HepG2 (cell line): ENCODE data around the gene OR10H2. TPM values are rescaled to one million over a fixed set of nuclear protein-coding genes. Genes with fewer than 3 reads are reported as not detected.

Experiments
- CBX1 ChIP-seq: IDR thresholded peaks from one replicate; pipeline ENCODE4 v1.6.1; 2016; ENCODE audit warnings: antibody characterized with exemption, low read depth
- CENPT ChIP-seq: sonication (generic); formaldehyde crosslinking; IDR thresholded peaks from 2 replicates; pipeline ENCODE4 v1.8.0; 2022; ENCODE audit warnings: low read depth, mild to moderate bottlenecking, moderate library complexity, missing genetic modification reagents
- EHMT2 ChIP-seq: fragments of 200-600 bp; sonication (generic); IDR thresholded peaks from 2 replicates; pipeline ENCODE4 v1.7.0; 2017; ENCODE audit warnings: antibody characterized with exemption, low read depth, low read length, borderline replicate concordance
- KLF11 ChIP-seq: IDR thresholded peaks from 2 replicates; pipeline ENCODE4 v1.6.1; 2016; ENCODE audit warnings: missing compliant biosample characterization
- MIER2 ChIP-seq: IDR thresholded peaks from 2 replicates; pipeline ENCODE4 v1.6.1; 2016; ENCODE audit warnings: missing biosample characterization, missing genetic modification reagents
- MLXIP ChIP-seq: sonication (generic); formaldehyde crosslinking; IDR thresholded peaks from 2 replicates; pipeline ENCODE4 v1.9.0; 2021; ENCODE audit warnings: missing genetic modification reagents, borderline replicate concordance
- RARA ChIP-seq: IDR thresholded peaks from 2 replicates; pipeline ENCODE4 v1.6.1; 2016; ENCODE audit warnings: missing genetic modification reagents, missing compliant biosample characterization
- RFX5 ChIP-seq: IDR thresholded peaks from 2 replicates; pipeline ENCODE4 v1.6.1; 2011; ENCODE audit warnings: low read depth, low read length, improper control_type of control experiment
- SALL1 ChIP-seq: sonication (generic); formaldehyde crosslinking; IDR thresholded peaks from 2 replicates; pipeline ENCODE4 v1.8.0; 2022; ENCODE audit warnings: mild to moderate bottlenecking, missing genetic modification reagents
- SAP130 ChIP-seq: IDR thresholded peaks from 2 replicates; pipeline ENCODE4 v1.6.1; 2016; ENCODE audit warnings: low read depth
- WIZ ChIP-seq: sonication (generic); formaldehyde crosslinking; IDR thresholded peaks from 2 replicates; pipeline ENCODE4 v1.5.1; 2020; ENCODE audit warnings: mild to moderate bottlenecking, missing genetic modification reagents
- ZBTB49 ChIP-seq: sonication (generic); formaldehyde crosslinking; IDR thresholded peaks from 2 replicates; pipeline ENCODE4 v1.4.0; 2020; ENCODE audit warnings: missing genetic modification reagents, borderline replicate concordance
- ZNF550 ChIP-seq: sonication (generic); formaldehyde crosslinking; IDR thresholded peaks from 2 replicates; pipeline ENCODE4 v1.4.0; 2020; ENCODE audit warnings: mild to moderate bottlenecking, missing genetic modification reagents, borderline replicate concordance
- ZNF558 ChIP-seq: sonication (generic); formaldehyde crosslinking; IDR thresholded peaks from 2 replicates; pipeline ENCODE4 v1.9.0; 2022; ENCODE audit warnings: mild to moderate bottlenecking, missing genetic modification reagents, borderline replicate concordance
- polyA plus RNA-seq, 8 experiments: library from polyadenylated mRNA; depleted of rRNA in 3 of 8; stranded (reverse) in 7 of 8; unstranded in 1 of 8; fragments of >200 nt; fragmentation: Illumina TruSeq in 4 of 8; extraction: Trizol in 4 of 8; gene quantifications; 2 replicates each; pipeline versions ENCODE4 v1.2.1 to v1.2.3, GENCODE V29; 2011 to 2016; ENCODE audit warnings: low read depth in 4 of 8, missing spikeins in 1 of 8, mixed read lengths in 1 of 8; ENCODE audit not compliant: insufficient read depth in 1 of 8
- total RNA-seq, 5 experiments: library from RNA; depleted of rRNA; stranded (reverse); fragments of >200 nt; fragmentation: Illumina TruSeq; extraction: Trizol; gene quantifications; 2 replicates each; pipeline ENCODE4 v1.2.3, GENCODE V29; 2016; ENCODE audit warnings: low read depth in 1 of 5
- TF ChIP-seq, protein P1 (sequence below): sonication (generic); formaldehyde crosslinking; IDR thresholded peaks from 2 replicates; pipeline ENCODE4 v1.5.1; 2020; ENCODE audit warnings: missing genetic modification reagents, mild to moderate bottlenecking, borderline replicate concordance
- TF ChIP-seq, protein P2 (sequence below): sonication (generic); formaldehyde crosslinking; IDR thresholded peaks from 2 replicates; pipeline ENCODE4 v1.4.0; 2020; ENCODE audit warnings: mild to moderate bottlenecking, missing genetic modification reagents
- TF ChIP-seq, protein P3 (sequence below), 2 experiments: IDR thresholded peaks; 2 replicates each; pipeline ENCODE4 v1.6.1; 2011 to 2012; ENCODE audit warnings: low read length in 2 of 2, borderline replicate concordance in 1 of 2, low read depth in 1 of 2, mild to moderate bottlenecking in 1 of 2, moderate library complexity in 1 of 2

Gene OR10H2
- total and polyA plus RNA-seq, 2 of the 13 experiments (the other 11 are each of a cell fraction or from before 2014, with no cell fraction given): not detected

GRCh38 chr19:15769586-15769985 lies 41.8 kb downstream of the OR10H2 start (continued):
- TF ChIP-seq, protein P1, sequence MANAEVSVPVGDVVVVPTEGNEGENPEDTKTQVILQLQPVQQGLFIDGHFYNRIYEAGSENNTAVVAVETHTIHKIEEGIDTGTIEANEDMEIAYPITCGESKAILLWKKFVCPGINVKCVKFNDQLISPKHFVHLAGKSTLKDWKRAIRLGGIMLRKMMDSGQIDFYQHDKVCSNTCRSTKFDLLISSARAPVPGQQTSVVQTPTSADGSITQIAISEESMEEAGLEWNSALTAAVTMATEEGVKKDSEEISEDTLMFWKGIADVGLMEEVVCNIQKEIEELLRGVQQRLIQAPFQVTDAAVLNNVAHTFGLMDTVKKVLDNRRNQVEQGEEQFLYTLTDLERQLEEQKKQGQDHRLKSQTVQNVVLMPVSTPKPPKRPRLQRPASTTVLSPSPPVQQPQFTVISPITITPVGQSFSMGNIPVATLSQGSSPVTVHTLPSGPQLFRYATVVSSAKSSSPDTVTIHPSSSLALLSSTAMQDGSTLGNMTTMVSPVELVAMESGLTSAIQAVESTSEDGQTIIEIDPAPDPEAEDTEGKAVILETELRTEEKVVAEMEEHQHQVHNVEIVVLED: no peak
- TF ChIP-seq ZNF558 (CRISPR knock-in tag) (no peak), CBX1 (no peak), RFX5 (no peak), SAP130 (CRISPR knock-in tag) (peak; percentile 41; the same call in 1 of the 2 replicates), RARA (peak; percentile 43; the same call in 1 of the 2 replicates), KLF11 (CRISPR knock-in tag) (no peak), WIZ (0 out of 2 replicates have a peak, but pooled peaks have one; percentile 85), ZNF550 (no peak), MIER2 (CRISPR knock-in tag) (peak; percentile 96), ZBTB49 (0 out of 2 replicates have a peak, but pooled peaks have one; percentile 55), MLXIP (CRISPR knock-in tag) (no peak), CENPT (CRISPR knock-in tag) (0 out of 2 replicates have a peak, but pooled peaks have one; percentile 44), EHMT2 (peak; percentile 86), SALL1 (CRISPR knock-in tag) (peak; percentile 62)
- TF ChIP-seq, protein P2, sequence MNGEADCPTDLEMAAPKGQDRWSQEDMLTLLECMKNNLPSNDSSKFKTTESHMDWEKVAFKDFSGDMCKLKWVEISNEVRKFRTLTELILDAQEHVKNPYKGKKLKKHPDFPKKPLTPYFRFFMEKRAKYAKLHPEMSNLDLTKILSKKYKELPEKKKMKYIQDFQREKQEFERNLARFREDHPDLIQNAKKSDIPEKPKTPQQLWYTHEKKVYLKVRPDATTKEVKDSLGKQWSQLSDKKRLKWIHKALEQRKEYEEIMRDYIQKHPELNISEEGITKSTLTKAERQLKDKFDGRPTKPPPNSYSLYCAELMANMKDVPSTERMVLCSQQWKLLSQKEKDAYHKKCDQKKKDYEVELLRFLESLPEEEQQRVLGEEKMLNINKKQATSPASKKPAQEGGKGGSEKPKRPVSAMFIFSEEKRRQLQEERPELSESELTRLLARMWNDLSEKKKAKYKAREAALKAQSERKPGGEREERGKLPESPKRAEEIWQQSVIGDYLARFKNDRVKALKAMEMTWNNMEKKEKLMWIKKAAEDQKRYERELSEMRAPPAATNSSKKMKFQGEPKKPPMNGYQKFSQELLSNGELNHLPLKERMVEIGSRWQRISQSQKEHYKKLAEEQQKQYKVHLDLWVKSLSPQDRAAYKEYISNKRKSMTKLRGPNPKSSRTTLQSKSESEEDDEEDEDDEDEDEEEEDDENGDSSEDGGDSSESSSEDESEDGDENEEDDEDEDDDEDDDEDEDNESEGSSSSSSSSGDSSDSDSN (CRISPR knock-in tag): no peak
- TF ChIP-seq, protein P3, sequence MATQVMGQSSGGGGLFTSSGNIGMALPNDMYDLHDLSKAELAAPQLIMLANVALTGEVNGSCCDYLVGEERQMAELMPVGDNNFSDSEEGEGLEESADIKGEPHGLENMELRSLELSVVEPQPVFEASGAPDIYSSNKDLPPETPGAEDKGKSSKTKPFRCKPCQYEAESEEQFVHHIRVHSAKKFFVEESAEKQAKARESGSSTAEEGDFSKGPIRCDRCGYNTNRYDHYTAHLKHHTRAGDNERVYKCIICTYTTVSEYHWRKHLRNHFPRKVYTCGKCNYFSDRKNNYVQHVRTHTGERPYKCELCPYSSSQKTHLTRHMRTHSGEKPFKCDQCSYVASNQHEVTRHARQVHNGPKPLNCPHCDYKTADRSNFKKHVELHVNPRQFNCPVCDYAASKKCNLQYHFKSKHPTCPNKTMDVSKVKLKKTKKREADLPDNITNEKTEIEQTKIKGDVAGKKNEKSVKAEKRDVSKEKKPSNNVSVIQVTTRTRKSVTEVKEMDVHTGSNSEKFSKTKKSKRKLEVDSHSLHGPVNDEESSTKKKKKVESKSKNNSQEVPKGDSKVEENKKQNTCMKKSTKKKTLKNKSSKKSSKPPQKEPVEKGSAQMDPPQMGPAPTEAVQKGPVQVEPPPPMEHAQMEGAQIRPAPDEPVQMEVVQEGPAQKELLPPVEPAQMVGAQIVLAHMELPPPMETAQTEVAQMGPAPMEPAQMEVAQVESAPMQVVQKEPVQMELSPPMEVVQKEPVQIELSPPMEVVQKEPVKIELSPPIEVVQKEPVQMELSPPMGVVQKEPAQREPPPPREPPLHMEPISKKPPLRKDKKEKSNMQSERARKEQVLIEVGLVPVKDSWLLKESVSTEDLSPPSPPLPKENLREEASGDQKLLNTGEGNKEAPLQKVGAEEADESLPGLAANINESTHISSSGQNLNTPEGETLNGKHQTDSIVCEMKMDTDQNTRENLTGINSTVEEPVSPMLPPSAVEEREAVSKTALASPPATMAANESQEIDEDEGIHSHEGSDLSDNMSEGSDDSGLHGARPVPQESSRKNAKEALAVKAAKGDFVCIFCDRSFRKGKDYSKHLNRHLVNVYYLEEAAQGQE (IDR thresholded peaks at IDR 0.05; ENCODE audit: borderline replicate concordance in 1 of 2, low read depth in 1 of 2, low read length in 2 of 2): peak; percentile 80 to 94
